Breast epithelium (tissue), 4 donors: Measurements from ENCODE around the gene RPL19. TPM values are rescaled to one million over a fixed set of nuclear protein-coding genes. Genes with fewer than 3 reads are reported as not detected.
A peak's percentile ranks its signal among the peaks of the same experiment; 100 is the strongest.

ENCODE experiments used
- DNase-seq, 2 donors: peaks; one replicate each; pipeline ENCODE4 v3.0.0-alpha.2; 2019; ENCODE audit warnings: low spot score in 2 of 2
- H3K27ac ChIP-seq, 2 donors: fragments of 200-600 bp; sonication (generic) in 1 of 2; one replicate each; pipeline ENCODE4 v1.5.1; 2016 to 2019; ENCODE audit warnings: mild to moderate bottlenecking in 1 of 2
- H3K27me3 ChIP-seq, 2 donors: fragments of 200-600 bp; sonication (generic) in 1 of 2; one replicate each; pipeline versions ENCODE4 v1.5.1 to v1.6.0; 2017 to 2019; ENCODE audit warnings: control low read depth in 1 of 2, mild to moderate bottlenecking in 1 of 2
- H3K36me3 ChIP-seq: fragments of 200-600 bp; one replicate; pipeline ENCODE4 v1.5.1; 2019
- H3K4me1 ChIP-seq, 2 donors: fragments of 200-600 bp; sonication (generic); one replicate each; pipeline ENCODE4 v1.5.1; 2016 to 2019; ENCODE audit warnings: control low read depth in 1 of 2
- H3K4me3 ChIP-seq, 3 donors: fragments of 200-600 bp; sonication (generic); 1 replicate in 2 of 3; 2 replicates in 1 of 3; pipeline ENCODE4 v1.5.1; 2016 to 2019; ENCODE audit warnings: mild to moderate bottlenecking in 3 of 3, moderate library complexity in 2 of 3
- H3K9me3 ChIP-seq, 2 donors: fragments of 200-600 bp; sonication (generic) in 1 of 2; one replicate each; pipeline ENCODE4 v1.5.1; 2016 to 2019; ENCODE audit warnings: control low read depth in 1 of 2
- POLR2A ChIP-seq: fragments of 450-650 bp; IDR thresholded peaks from one replicate; pipeline ENCODE4 v1.6.1; 2016; ENCODE audit warnings: antibody characterized with exemption, mild to moderate bottlenecking, moderate library complexity
- POLR2AphosphoS5 ChIP-seq, 3 donors: sonication (generic); formaldehyde crosslinking; IDR thresholded peaks; one replicate each; pipeline ENCODE4 v1.6.1; 2017; ENCODE audit warnings: antibody characterized with exemption in 3 of 3
- intact Hi-C: fragments of 100-400 bp; cut with DNase I; formaldehyde crosslinking; loops from one replicate; pipeline ENCODE4 v1.15.1; 2023; ENCODE audit warnings: low total_unique reads
- total RNA-seq, 3 donors: library from RNA; depleted of rRNA; stranded (reverse); fragments of >200 nt; gene quantifications; one replicate each; pipeline ENCODE4 v1.1.0, GENCODE V29; 2016
- TF ChIP-seq, protein P1 (sequence below), 3 donors: fragments of 450-650 bp; IDR thresholded peaks; one replicate each; pipeline ENCODE4 v1.5.1; 2016 to 2017; ENCODE audit warnings: antibody characterized with exemption in 3 of 3, mild to moderate bottlenecking in 3 of 3, moderate library complexity in 3 of 3

The RPL19 gene
- total RNA-seq, 3 donors from 2014 or later: 2,817 to 3,666 (median 3,432) TPM

DNA sequence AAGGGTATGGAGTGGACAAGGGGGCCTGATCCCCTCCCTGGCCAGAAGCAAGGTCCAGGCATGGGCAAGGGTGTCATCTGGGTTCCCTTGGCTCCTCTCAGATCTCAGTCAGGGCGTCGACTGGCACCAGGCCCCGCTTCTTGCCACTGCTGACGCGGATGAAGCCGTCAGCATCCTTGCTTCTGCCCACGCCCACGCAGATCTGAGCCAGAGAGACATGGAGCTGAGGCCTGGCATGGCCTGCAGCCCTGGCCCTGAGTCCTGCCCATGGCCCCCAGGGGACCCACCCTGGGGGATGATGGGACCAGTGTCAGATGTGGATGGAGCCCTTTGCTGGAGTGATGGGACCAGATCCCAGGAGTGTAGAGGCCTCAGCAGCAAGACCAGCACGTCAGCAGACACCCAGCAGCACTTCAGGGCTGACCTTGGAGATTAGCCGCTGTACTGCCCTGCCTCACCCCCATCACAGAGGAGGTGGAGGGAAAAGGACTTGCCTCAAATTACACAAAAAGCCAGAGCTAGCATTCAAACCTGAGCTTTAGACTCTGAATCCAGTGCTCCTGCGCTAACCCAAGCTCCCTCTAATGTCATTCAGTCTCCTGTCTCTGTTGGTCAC is 12.2 kb downstream of the RPL19 start:
- TF ChIP-seq POLR2A (no peak), POLR2AphosphoS5 (IDR thresholded peaks at IDR 0.05) (peak in 1 of 3 donors; percentile 11)
- TF ChIP-seq, protein P1, sequence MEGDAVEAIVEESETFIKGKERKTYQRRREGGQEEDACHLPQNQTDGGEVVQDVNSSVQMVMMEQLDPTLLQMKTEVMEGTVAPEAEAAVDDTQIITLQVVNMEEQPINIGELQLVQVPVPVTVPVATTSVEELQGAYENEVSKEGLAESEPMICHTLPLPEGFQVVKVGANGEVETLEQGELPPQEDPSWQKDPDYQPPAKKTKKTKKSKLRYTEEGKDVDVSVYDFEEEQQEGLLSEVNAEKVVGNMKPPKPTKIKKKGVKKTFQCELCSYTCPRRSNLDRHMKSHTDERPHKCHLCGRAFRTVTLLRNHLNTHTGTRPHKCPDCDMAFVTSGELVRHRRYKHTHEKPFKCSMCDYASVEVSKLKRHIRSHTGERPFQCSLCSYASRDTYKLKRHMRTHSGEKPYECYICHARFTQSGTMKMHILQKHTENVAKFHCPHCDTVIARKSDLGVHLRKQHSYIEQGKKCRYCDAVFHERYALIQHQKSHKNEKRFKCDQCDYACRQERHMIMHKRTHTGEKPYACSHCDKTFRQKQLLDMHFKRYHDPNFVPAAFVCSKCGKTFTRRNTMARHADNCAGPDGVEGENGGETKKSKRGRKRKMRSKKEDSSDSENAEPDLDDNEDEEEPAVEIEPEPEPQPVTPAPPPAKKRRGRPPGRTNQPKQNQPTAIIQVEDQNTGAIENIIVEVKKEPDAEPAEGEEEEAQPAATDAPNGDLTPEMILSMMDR (IDR thresholded peaks at IDR 0.05): no peak

DNA sequence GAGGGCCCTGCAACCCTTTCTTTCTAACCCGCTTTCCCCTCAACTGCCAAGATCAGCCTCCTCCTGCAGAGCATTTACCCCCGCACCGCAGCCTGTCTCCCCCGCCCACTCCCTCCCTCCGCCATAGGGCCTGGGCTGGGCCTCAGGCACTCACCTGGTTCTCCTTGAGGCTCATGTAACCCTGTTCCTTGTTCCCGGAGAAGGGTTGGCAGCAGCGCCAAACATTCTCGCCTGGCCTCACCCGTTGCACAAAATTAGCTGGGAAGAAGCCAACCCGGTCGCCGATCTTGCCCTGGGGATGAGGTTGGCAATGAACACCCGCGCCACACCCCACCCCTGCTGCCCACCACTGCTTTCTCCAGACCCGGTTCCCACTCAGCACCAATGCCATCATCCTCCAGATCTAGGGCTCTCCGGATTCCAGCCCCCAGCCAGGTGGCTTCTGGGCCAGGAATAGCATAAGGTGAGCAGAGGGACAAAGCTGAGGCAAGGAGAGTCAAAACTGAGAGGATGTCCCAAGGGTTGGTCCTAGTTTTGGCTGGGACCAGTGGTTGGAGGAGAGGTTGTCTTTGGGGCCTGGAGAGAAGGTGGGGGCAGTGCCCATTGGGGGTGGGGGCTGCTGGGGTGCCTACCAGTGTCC is 12.9 kb downstream of the RPL19 start:
- Histone ChIP-seq H3K9me3 (no peaks in the 10 kb centered on the region), H3K27me3 (no peaks in the 10 kb centered on the region), H3K36me3 (no peaks in the 10 kb centered on the region), H3K4me3 (peak overlapping the region in 1 of 3 donors; percentile 19), H3K4me1 (peaks cover 9 to 40% of the 10 kb centered on the region in 2 donors), H3K27ac (peak overlapping the region; percentile 58 to 75)
- TF ChIP-seq POLR2A: no peak
- TF ChIP-seq, protein P1 (IDR thresholded peaks at IDR 0.05): no peak
- peak in 2 of 3 donors; percentile 67 to 69 for TF ChIP-seq POLR2AphosphoS5 (IDR thresholded peaks at IDR 0.05)
- intact Hi-C loops: no loop called here
- DNase-seq: peak; percentile 79 to 91

More for the DNA sequence above, 12.2 kb downstream of the RPL19 start:
- no peaks in the 10 kb centered on the region for H3K27me3 ChIP-seq
- no peaks in the 10 kb centered on the region for H3K9me3 ChIP-seq
- H3K36me3 ChIP-seq: no peaks in the 10 kb centered on the region
- peak overlapping the region; percentile 58 to 75 for H3K27ac ChIP-seq
- H3K4me3 ChIP-seq: peak overlapping the region in 1 of 3 donors; percentile 19
- DNase-seq: no peak
- intact Hi-C loops: no loop called here
- H3K4me1 ChIP-seq: peaks cover 9 to 36% of the 10 kb centered on the region in 2 donors

DNA sequence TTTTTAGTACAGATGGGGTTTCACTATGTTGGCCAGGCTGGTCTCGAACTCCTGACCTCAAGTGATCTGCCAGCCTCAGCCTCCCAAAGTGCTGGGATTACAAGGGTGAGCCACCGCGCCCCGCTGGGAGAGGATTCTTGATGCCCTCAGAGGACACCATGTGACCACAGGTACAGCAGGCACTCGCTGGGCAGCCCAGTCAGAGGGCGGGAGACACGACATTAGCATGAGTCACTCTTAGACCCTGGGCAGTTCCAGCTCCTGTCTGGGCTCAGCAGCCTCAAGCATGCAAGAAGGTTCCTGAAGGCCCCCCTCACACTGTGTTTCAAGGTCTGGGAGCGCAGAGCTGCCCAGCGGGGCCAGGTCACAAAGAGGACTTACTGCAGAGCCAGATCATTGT is 13.8 kb downstream of the RPL19 start:
- TF ChIP-seq POLR2AphosphoS5 (IDR thresholded peaks at IDR 0.05) (no peak), POLR2A (no peak)
- TF ChIP-seq, protein P1 (IDR thresholded peaks at IDR 0.05): no peak

DNA sequence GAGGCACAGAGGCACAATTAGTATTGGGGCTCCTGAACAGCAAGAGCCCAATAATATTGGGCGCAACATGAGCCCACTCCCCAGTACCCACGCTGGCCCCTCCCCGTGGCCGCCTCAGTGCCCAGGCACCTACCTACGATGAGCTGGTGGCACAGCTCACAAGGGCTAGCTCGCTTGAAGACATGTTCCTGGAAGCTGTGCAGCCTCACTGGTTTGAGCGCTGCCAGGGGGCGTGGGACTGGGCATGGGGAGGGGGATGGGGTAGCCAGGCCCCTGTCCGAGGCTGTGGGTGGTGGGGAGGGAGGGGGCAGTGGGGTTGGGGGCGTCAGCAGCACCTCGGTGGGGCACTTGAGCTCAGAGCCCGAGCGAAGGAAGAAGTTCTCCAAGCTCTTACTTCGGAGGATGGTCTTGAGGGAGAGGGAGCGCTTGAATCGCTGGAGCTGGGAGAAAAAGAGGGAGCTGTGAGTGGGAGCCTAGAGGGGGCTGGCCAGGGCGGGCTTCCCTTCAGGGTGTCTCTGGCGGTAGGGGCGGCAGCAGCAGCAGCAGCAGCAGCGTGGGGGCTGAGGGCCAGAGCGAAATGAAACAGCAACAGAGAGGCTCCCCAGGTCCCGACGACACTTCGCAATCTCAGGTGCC is 17.8 kb downstream of the RPL19 start:
- Histone ChIP-seq H3K27ac (peak overlapping the region; percentile 21 to 32), H3K4me1 (peaks cover 0 to 9% of the 10 kb centered on the region in 2 donors), H3K36me3 (no peaks in the 10 kb centered on the region), H3K4me3 (peak overlapping the region in 1 of 3 donors; percentile 22), H3K27me3 (no peaks in the 10 kb centered on the region), H3K9me3 (no peaks in the 10 kb centered on the region)
- intact Hi-C loops: no loop called here
- DNase-seq: no peak
- TF ChIP-seq, protein P1 (IDR thresholded peaks at IDR 0.05): no peak
- TF ChIP-seq POLR2AphosphoS5 (IDR thresholded peaks at IDR 0.05) (no peak), POLR2A (no peak)

More for the DNA sequence above, 13.8 kb downstream of the RPL19 start:
- peak; percentile 64 to 80 for DNase-seq
- intact Hi-C loops: no loop called here
- Histone ChIP-seq H3K27me3 (no peaks in the 10 kb centered on the region), H3K27ac (peak overlapping the region; percentile 55 to 58), H3K9me3 (no peaks in the 10 kb centered on the region), H3K4me3 (no peak overlapping the region), H3K4me1 (peaks cover 9 to 35% of the 10 kb centered on the region in 2 donors), H3K36me3 (no peaks in the 10 kb centered on the region)

DNA sequence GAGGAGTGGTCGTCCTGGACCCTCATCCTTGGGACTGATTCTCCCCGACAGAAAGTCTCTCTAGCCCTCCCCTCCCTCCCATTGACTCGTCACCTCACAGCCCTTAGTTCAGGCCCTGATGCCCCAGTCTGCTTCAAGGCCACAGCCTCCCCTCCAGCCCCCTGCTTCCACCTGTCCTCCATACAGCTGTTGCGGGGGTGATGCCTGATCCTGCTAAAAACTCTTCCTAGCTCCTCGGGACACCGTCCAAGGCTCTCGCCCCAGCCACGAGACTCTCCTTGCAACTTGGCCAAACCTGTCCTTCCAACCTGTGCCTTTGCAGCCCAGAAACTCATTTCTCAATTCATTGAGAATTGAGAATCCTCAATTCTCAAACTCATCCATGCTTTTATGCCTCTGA is 18.8 kb downstream of the RPL19 start:
- Histone ChIP-seq H3K27ac (peak overlapping the region; percentile 34 to 87), H3K4me1 (peaks cover 0 to 4% of the 10 kb centered on the region in 2 donors), H3K27me3 (no peaks in the 10 kb centered on the region), H3K4me3 (peak overlapping the region in 1 of 3 donors; percentile 45), H3K36me3 (no peaks in the 10 kb centered on the region), H3K9me3 (no peaks in the 10 kb centered on the region)
- intact Hi-C loops: no loop called here
- DNase-seq: no peak
- TF ChIP-seq, protein P1 (IDR thresholded peaks at IDR 0.05): no peak
- TF ChIP-seq POLR2A (no peak), POLR2AphosphoS5 (IDR thresholded peaks at IDR 0.05) (no peak)
